Measurements from ENCODE around the gene KCND3. TPM values are rescaled to one million over a fixed set of nuclear protein-coding genes. Genes with fewer than 3 reads are reported as not detected.
A peak's percentile ranks its signal among the peaks of the same experiment; 100 is the strongest.

The KCND3 gene
- total RNA-seq, 1 donor from 2014 or later: 2.2 TPM

GRCh38 chr1:111907321-111907720 lies 82.1 kb downstream of the KCND3 start:
- no peak for DNase-seq (ENCODE audit: extremely low spot score, unreplicated experiment)
- Mint-ChIP-seq H3K9me3 (no peaks in the 10 kb centered on the region), H3K27me3 (peaks cover 35% of the 10 kb centered on the region)

GRCh38 chr1:111906816-111907215 lies 82.7 kb downstream of the KCND3 start:
- TF ChIP-seq, protein P1, sequence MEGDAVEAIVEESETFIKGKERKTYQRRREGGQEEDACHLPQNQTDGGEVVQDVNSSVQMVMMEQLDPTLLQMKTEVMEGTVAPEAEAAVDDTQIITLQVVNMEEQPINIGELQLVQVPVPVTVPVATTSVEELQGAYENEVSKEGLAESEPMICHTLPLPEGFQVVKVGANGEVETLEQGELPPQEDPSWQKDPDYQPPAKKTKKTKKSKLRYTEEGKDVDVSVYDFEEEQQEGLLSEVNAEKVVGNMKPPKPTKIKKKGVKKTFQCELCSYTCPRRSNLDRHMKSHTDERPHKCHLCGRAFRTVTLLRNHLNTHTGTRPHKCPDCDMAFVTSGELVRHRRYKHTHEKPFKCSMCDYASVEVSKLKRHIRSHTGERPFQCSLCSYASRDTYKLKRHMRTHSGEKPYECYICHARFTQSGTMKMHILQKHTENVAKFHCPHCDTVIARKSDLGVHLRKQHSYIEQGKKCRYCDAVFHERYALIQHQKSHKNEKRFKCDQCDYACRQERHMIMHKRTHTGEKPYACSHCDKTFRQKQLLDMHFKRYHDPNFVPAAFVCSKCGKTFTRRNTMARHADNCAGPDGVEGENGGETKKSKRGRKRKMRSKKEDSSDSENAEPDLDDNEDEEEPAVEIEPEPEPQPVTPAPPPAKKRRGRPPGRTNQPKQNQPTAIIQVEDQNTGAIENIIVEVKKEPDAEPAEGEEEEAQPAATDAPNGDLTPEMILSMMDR (conservative IDR thresholded peaks at IDR 0.05): no peak
- Mint-ChIP-seq H3K27ac (no peak overlapping the region), H3K4me1 (ENCODE audit: unreplicated experiment) (no peaks in the 10 kb centered on the region), H3K27me3 (peaks cover 35% of the 10 kb centered on the region), H3K36me3 (no peaks in the 10 kb centered on the region), H3K4me3 (no peak overlapping the region), H3K9me3 (no peaks in the 10 kb centered on the region)
- no peak for DNase-seq (ENCODE audit: extremely low spot score, unreplicated experiment)

More at GRCh38 chr1:111907321-111907720, 82.1 kb downstream of the KCND3 start:
- Mint-ChIP-seq H3K4me1 (ENCODE audit: unreplicated experiment) (no peaks in the 10 kb centered on the region), H3K36me3 (no peaks in the 10 kb centered on the region), H3K4me3 (no peak overlapping the region), H3K27ac (no peak overlapping the region)
- TF ChIP-seq, protein P1 (conservative IDR thresholded peaks at IDR 0.05): no peak

DNA sequence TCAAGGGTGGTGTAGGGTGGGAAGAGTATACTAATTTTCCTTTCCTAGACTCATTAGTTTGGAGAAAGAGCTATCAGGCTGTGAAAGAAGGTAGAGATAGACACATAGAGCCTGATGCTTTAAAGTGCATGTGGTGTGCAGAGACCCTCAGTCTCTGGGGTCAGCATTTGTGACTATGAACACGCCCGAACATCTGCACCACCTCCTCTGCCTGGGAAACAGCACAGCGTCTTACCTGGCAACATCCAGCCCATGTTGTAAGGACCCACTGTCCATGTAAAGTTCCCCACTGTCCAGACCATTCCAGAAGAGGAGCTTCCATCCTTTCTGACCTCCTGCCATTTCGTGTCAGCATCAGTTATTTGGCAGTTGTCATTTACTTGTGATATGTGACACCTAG lies 83.4 kb downstream of the KCND3 start:
- H3K4me1 Mint-ChIP-seq (ENCODE audit: unreplicated experiment): no peaks in the 10 kb centered on the region
- H3K4me3 Mint-ChIP-seq: no peak overlapping the region
- no peak overlapping the region for H3K27ac Mint-ChIP-seq
- H3K27me3 Mint-ChIP-seq: peaks cover 38% of the 10 kb centered on the region
- no peaks in the 10 kb centered on the region for H3K36me3 Mint-ChIP-seq
- no peak for DNase-seq (ENCODE audit: extremely low spot score, unreplicated experiment)
- TF ChIP-seq, protein P1 (conservative IDR thresholded peaks at IDR 0.05): no peak
- no peaks in the 10 kb centered on the region for H3K9me3 Mint-ChIP-seq

DNA sequence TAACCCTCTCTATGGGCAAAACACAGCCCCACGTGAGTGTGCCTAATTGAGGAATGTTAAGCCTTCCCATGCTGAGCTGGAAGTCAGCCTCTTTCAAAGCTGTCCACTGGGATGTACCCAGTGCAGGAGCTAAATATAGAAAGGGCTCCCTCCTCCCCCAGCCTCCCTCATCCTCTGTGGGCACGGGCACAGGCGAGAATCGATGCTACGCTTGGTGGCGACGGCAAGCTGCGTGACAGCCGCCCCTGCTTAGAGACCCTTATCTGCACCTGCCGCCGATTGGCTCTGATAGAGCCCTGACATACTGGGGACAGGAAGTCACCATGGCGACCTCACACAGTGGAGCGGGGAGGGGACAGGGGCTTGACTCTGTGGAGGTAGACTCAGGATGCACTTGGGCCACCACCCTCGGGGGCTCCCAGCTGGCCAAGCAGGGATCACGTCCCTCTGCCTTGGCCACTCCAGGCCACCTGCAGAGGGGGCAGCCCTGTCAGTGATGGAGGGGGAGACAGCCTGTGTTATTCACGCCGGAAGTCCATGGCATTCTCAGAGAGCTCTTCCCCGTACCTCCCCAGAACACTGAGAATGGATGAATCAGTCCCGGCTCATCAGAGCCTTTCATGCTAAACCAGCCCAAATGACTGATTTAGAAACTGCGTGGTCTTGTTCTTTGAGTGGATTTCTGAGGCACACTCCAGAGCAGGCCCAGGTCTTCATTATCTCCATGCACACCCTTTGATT lies 84.8 kb downstream of the KCND3 start:
- no peak for DNase-seq (ENCODE audit: extremely low spot score, unreplicated experiment)
- TF ChIP-seq, protein P1 (conservative IDR thresholded peaks at IDR 0.05): no peak
- no peaks in the 10 kb centered on the region for H3K4me1 Mint-ChIP-seq (ENCODE audit: unreplicated experiment)
- H3K27ac Mint-ChIP-seq: no peak overlapping the region
- no peaks in the 10 kb centered on the region for H3K9me3 Mint-ChIP-seq
- H3K27me3 Mint-ChIP-seq: peaks cover 37% of the 10 kb centered on the region
- H3K4me3 Mint-ChIP-seq: peak overlapping the region; percentile 45
- no peaks in the 10 kb centered on the region for H3K36me3 Mint-ChIP-seq

- peaks cover 37% of the 10 kb centered on the region for H3K27me3 Mint-ChIP-seq
- no peaks in the 10 kb centered on the region for H3K9me3 Mint-ChIP-seq
- DNase-seq (ENCODE audit: extremely low spot score, unreplicated experiment): no peak
- H3K36me3 Mint-ChIP-seq: no peaks in the 10 kb centered on the region
- no peak overlapping the region for H3K27ac Mint-ChIP-seq
- no peaks in the 10 kb centered on the region for H3K4me1 Mint-ChIP-seq (ENCODE audit: unreplicated experiment)
- TF ChIP-seq, protein P1 (conservative IDR thresholded peaks at IDR 0.05): no peak
- no peak overlapping the region for H3K4me3 Mint-ChIP-seq
Measured at GRCh38 chr1:111903871-111904449, 85.5 kb downstream of the KCND3 start.

Data from type B pancreatic cell (in vitro differentiated cells).